ENCODE measurements around the gene PDE6A.

Gene PDE6A

DNA sequence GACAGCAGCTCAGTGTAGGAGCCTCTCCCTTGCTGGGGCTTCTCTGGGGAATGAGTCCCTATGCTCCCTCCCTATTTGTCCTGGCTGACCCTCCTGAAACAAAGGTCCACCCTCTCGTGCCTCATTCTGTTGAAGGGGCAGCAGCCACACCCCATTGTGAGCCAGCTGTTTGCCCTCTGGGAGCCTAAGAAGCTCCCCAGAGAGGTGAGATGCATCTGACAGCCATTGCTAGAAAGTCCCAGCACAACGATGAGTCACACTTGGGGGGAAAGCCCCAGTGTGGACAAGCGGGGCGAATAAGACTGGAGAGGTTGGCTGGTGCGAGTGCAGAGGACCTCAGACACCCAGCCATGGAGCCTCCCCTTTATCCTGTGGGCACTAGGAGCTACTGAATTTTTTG lies 113.1 kb downstream of the PDE6A start:
- no peak overlapping the region for H3K4me3 ChIP-seq (ENCODE audit: low read depth, low read length)
- H2AFZ ChIP-seq: no peak overlapping the region
- no peak overlapping the region for H3K4me2 ChIP-seq (ENCODE audit: low read length)
- H3K4me1 ChIP-seq: peaks cover 16% of the 10 kb centered on the region
- no peaks in the 10 kb centered on the region for H3K27me3 ChIP-seq (ENCODE audit: control insufficient read depth, insufficient read depth, low read length)
- no peak for TF ChIP-seq CTCF (IDR thresholded peaks at IDR 0.05)
- no peak overlapping the region for H3K27ac ChIP-seq
- no peaks in the 10 kb centered on the region for H3K9me3 ChIP-seq (ENCODE audit: control insufficient read depth, low read length)
- no peak overlapping the region for H3K9ac ChIP-seq
- H3K79me2 ChIP-seq: peaks cover 1% of the 10 kb centered on the region
- no peaks in the 10 kb centered on the region for H3K36me3 ChIP-seq (ENCODE audit: control insufficient read depth, insufficient read depth, low read length)

DNA sequence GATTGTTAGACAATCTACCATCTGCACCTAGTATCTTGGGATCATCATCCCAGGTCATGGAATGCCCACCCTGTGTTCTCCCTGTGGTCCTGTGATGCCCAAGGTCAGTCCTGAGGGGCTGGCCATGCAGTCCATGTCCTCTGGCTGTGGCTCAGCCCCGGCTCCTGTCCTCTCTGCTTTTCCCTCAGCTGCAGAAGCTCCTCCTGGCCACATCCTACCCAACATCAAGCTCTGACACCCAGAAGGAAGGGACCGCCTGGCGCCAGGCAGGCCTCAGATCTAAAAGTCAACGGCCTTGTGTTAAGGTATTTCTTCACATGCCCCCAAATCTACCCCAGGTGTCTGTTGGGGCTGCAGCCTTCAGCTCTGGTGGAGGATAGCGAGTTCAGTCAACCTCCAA lies 114.0 kb downstream of the PDE6A start:
- Histone ChIP-seq H3K27ac (no peak overlapping the region), H3K4me1 (peaks cover 16% of the 10 kb centered on the region), H3K36me3 (ENCODE audit: control insufficient read depth, insufficient read depth, low read length) (no peaks in the 10 kb centered on the region), H3K27me3 (ENCODE audit: control insufficient read depth, insufficient read depth, low read length) (no peaks in the 10 kb centered on the region), H3K9ac (no peak overlapping the region), H2AFZ (no peak overlapping the region), H3K9me3 (ENCODE audit: control insufficient read depth, low read length) (no peaks in the 10 kb centered on the region), H3K79me2 (peaks cover 7% of the 10 kb centered on the region), H3K4me2 (ENCODE audit: low read length) (no peak overlapping the region), H3K4me3 (ENCODE audit: low read depth, low read length) (no peak overlapping the region)
- TF ChIP-seq CTCF (IDR thresholded peaks at IDR 0.05): no peak

DNA sequence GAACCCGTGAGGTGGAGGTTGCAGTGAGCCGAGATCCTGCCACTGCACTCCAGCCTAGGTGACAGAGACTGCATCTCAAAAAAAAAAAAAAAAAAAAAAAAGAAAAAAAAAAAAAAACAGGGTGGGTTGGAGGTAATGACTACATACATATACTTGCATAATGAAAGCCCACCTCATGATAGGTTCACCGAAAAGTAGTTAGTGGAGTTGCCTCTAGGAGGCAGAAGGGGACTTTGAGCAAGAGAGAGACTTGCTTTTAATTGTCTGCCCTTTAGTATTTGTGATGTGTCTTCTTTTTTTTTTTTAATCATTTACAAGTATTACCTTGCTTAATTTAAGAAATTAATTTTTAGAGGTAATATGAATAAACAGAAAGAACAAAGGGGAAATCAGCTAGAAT lies 114.6 kb downstream of the PDE6A start:
- no peak overlapping the region for H3K27ac ChIP-seq
- H2AFZ ChIP-seq: no peak overlapping the region
- no peak overlapping the region for H3K4me3 ChIP-seq (ENCODE audit: low read depth, low read length)
- H3K4me2 ChIP-seq (ENCODE audit: low read length): no peak overlapping the region
- no peak overlapping the region for H3K9ac ChIP-seq
- H3K9me3 ChIP-seq (ENCODE audit: control insufficient read depth, low read length): no peaks in the 10 kb centered on the region
- TF ChIP-seq CTCF (IDR thresholded peaks at IDR 0.05): no peak
- H3K79me2 ChIP-seq: peaks cover 13% of the 10 kb centered on the region
- H3K4me1 ChIP-seq: peaks cover 16% of the 10 kb centered on the region
- H3K27me3 ChIP-seq (ENCODE audit: control insufficient read depth, insufficient read depth, low read length): no peaks in the 10 kb centered on the region
- no peaks in the 10 kb centered on the region for H3K36me3 ChIP-seq (ENCODE audit: control insufficient read depth, insufficient read depth, low read length)

- H3K4me1 ChIP-seq: peaks cover 16% of the 10 kb centered on the region
- H3K27me3 ChIP-seq (ENCODE audit: control insufficient read depth, insufficient read depth, low read length): no peaks in the 10 kb centered on the region
- H3K36me3 ChIP-seq (ENCODE audit: control insufficient read depth, insufficient read depth, low read length): no peaks in the 10 kb centered on the region
- H3K4me3 ChIP-seq (ENCODE audit: low read depth, low read length): no peak overlapping the region
- no peaks in the 10 kb centered on the region for H3K9me3 ChIP-seq (ENCODE audit: control insufficient read depth, low read length)
- peak; percentile 94 for TF ChIP-seq CTCF (IDR thresholded peaks at IDR 0.05)
- peaks cover 18% of the 10 kb centered on the region for H3K79me2 ChIP-seq
- H3K9ac ChIP-seq: no peak overlapping the region
- H3K27ac ChIP-seq: no peak overlapping the region
- peak overlapping the region; percentile 20 for H2AFZ ChIP-seq
- H3K4me2 ChIP-seq (ENCODE audit: low read length): no peak overlapping the region
Observed at GRCh38 chr5:149828161-149829011, 116.2 kb downstream of the PDE6A start.

DNA sequence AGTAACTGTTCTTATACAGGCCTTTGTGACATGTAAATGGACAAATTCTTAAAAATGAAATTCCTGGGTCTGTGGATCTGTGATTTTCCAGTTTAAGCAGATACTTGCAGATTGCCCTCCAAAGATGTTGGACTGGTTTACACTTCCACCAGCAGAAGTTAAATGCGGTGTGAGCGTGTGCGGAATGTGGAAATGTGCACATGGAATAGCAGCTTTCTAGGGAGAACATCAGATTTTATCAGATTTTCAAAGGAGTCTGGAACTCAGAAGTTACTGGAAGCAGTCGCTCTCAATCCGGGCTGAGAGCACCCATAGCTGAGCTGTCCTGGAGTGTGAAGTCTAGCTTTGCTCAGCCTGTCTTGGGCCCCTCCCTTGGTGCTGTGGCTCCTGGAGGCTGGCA lies 117.0 kb downstream of the PDE6A start:
- Histone ChIP-seq H3K27me3 (ENCODE audit: control insufficient read depth, insufficient read depth, low read length) (no peaks in the 10 kb centered on the region), H2AFZ (no peak overlapping the region), H3K9me3 (ENCODE audit: control insufficient read depth, low read length) (no peaks in the 10 kb centered on the region), H3K9ac (no peak overlapping the region), H3K4me1 (peaks cover 16% of the 10 kb centered on the region), H3K27ac (no peak overlapping the region), H3K79me2 (peaks cover 25% of the 10 kb centered on the region), H3K36me3 (ENCODE audit: control insufficient read depth, insufficient read depth, low read length) (no peaks in the 10 kb centered on the region), H3K4me3 (ENCODE audit: low read depth, low read length) (no peak overlapping the region), H3K4me2 (ENCODE audit: low read length) (no peak overlapping the region)
- no peak for TF ChIP-seq CTCF (IDR thresholded peaks at IDR 0.05)

All from parathyroid adenoma (tissue), 2 donors.